ENCODE measurements around the gene SARM1.

The SARM1 gene

DNA sequence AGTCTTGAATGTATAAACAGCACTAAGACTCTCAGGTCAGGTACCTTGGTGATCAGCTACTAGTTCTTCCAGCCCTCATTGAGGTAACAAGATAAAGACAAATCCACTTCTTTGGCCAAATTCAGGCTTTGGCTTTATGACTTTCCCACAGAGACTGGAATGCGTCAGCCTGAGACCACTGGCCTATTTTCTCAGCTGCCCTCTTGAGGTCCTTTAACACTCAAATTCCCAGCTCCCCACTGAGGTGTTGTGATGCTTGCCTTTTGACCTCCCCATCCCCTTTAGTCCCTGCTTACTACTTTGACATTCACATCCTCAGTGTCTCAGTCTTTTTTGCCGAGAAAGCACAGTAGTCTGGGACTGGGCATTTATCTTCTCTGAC is 25.3 kb upstream of the SARM1 start:
- no peak overlapping the region for H3K4me3 ChIP-seq (IDR thresholded peaks at IDR 0.05; ENCODE audit: insufficient read depth, low read depth, low read length)
- no peak overlapping the region for H3K4me2 ChIP-seq
- H3K36me3 ChIP-seq (ENCODE audit: insufficient read depth) = peaks cover 4% of the 10 kb centered on the region; the same call in 1 of the 2 replicates
- no peaks in the 10 kb centered on the region for H3K27me3 ChIP-seq (ENCODE audit: insufficient read depth, low read depth)
- no peak overlapping the region for H3K9ac ChIP-seq
- TF ChIP-seq, protein P1, sequence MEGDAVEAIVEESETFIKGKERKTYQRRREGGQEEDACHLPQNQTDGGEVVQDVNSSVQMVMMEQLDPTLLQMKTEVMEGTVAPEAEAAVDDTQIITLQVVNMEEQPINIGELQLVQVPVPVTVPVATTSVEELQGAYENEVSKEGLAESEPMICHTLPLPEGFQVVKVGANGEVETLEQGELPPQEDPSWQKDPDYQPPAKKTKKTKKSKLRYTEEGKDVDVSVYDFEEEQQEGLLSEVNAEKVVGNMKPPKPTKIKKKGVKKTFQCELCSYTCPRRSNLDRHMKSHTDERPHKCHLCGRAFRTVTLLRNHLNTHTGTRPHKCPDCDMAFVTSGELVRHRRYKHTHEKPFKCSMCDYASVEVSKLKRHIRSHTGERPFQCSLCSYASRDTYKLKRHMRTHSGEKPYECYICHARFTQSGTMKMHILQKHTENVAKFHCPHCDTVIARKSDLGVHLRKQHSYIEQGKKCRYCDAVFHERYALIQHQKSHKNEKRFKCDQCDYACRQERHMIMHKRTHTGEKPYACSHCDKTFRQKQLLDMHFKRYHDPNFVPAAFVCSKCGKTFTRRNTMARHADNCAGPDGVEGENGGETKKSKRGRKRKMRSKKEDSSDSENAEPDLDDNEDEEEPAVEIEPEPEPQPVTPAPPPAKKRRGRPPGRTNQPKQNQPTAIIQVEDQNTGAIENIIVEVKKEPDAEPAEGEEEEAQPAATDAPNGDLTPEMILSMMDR (conservative IDR thresholded peaks at IDR 0.05; ENCODE audit: low read depth, low read length) = no peak
- H3K27ac ChIP-seq = no peak overlapping the region
- no peaks in the 10 kb centered on the region for H3K4me1 ChIP-seq (ENCODE audit: low read depth, poor library complexity, severe bottlenecking)
- H4K20me1 ChIP-seq (ENCODE audit: insufficient read depth) = no peaks in the 10 kb centered on the region
- H3K79me2 ChIP-seq (ENCODE audit: insufficient read depth, low read depth) = no peaks in the 10 kb centered on the region
- H2AFZ ChIP-seq (ENCODE audit: low read depth) = no peak overlapping the region

DNA sequence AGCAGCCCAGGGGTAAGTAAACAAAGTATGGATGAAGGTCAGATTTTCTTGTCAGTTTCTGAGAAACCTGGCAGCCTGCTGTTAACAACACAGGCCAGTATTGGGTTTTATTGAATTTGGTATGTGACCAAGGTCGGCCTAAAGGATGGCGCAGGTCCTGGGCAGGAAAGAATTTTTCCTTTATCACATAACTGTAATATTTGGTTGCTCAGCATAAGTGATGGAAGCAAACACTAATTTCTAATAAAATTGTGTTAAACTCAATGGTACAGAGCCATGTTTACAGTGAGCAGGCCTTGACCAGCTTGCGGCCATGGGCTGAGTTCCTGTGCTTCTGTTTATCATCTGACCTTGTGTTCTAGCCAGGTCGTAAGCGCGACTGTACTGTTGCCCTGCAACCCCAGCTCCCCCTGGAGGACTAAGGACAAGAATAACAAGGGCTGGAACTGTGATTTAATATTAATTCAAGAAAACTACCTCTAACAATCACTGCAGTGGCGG is 24.7 kb upstream of the SARM1 start:
- Histone ChIP-seq H3K4me2 (no peak overlapping the region), H3K9ac (no peak overlapping the region), H3K4me1 (ENCODE audit: low read depth, poor library complexity, severe bottlenecking) (no peaks in the 10 kb centered on the region), H2AFZ (ENCODE audit: low read depth) (no peak overlapping the region), H3K4me3 (IDR thresholded peaks at IDR 0.05; ENCODE audit: insufficient read depth, low read depth, low read length) (no peak overlapping the region), H3K79me2 (ENCODE audit: insufficient read depth, low read depth) (no peaks in the 10 kb centered on the region), H3K27me3 (ENCODE audit: insufficient read depth, low read depth) (no peaks in the 10 kb centered on the region), H4K20me1 (ENCODE audit: insufficient read depth) (no peaks in the 10 kb centered on the region), H3K36me3 (ENCODE audit: insufficient read depth) (peaks cover 4% of the 10 kb centered on the region; the same call in 1 of the 2 replicates), H3K27ac (no peak overlapping the region)
- TF ChIP-seq, protein P1 (conservative IDR thresholded peaks at IDR 0.05; ENCODE audit: low read depth, low read length) = peak; percentile 23; the same call in 1 of the 2 replicates

DNA sequence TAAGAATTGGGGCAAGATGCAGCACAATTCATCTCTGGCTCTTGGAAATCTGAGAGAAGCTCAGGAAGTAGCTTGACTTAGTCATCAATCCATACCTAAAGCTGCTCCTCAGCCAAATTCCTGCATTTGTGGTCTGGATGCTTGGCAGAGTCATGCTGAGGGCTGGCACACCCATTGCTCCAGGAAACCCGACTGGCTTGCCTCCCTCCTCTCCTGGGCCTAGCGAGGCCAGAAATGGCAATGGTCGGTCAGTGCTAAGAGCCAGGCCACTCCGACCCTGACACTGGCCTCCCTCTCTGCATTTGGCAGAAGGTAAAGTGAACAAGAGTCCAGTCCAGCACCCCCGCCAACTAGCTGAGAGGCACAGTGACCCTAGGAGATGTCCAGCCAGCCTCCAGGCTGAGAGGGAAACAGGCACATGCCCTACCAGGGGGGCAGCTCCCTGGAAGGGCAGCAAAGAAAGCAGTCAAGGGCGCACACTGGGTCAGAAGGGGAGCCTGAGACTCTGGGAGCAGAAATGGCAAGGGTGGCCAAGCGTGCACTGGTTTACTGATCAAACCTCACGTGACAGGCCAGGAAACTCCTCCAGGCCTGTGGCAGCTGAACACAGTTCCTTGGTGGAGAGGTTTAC is 24.1 kb upstream of the SARM1 start:
- Histone ChIP-seq H3K79me2 (ENCODE audit: insufficient read depth, low read depth) (no peaks in the 10 kb centered on the region), H3K4me3 (IDR thresholded peaks at IDR 0.05; ENCODE audit: insufficient read depth, low read depth, low read length) (no peak overlapping the region), H3K9ac (no peak overlapping the region), H3K27me3 (ENCODE audit: insufficient read depth, low read depth) (no peaks in the 10 kb centered on the region), H2AFZ (ENCODE audit: low read depth) (no peak overlapping the region), H3K4me1 (ENCODE audit: low read depth, poor library complexity, severe bottlenecking) (no peaks in the 10 kb centered on the region), H4K20me1 (ENCODE audit: insufficient read depth) (no peaks in the 10 kb centered on the region), H3K27ac (no peak overlapping the region), H3K4me2 (no peak overlapping the region), H3K36me3 (ENCODE audit: insufficient read depth) (peaks cover 4% of the 10 kb centered on the region; the same call in 1 of the 2 replicates)
- TF ChIP-seq, protein P1 (conservative IDR thresholded peaks at IDR 0.05; ENCODE audit: low read depth, low read length) = no peak; the same call in 1 of the 2 replicates

DNA sequence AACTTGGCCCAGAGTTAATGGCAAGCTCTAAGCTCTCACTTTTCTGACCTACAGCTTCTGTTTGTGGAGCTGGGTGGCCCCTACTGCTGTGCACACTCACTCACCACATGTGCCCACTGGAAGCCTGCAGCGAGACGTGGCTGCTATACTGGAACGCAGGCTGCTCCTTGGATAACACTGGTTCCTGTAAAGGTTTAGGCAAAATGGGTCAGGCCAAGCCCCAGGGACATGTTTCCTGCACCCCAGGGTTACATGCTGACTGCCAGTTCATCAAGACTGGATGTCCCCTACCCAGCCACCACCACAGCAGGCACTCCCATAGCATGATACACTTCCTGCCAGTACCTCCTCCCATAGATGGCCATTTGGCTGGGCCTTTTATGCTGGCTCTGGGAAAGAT is 22.5 kb upstream of the SARM1 start:
- Histone ChIP-seq H3K9ac (no peak overlapping the region), H3K79me2 (ENCODE audit: insufficient read depth, low read depth) (no peaks in the 10 kb centered on the region), H3K4me1 (ENCODE audit: low read depth, poor library complexity, severe bottlenecking) (no peaks in the 10 kb centered on the region), H3K27me3 (ENCODE audit: insufficient read depth, low read depth) (no peaks in the 10 kb centered on the region), H3K4me2 (no peak overlapping the region), H2AFZ (ENCODE audit: low read depth) (no peak overlapping the region), H3K27ac (no peak overlapping the region), H3K4me3 (IDR thresholded peaks at IDR 0.05; ENCODE audit: insufficient read depth, low read depth, low read length) (no peak overlapping the region), H4K20me1 (ENCODE audit: insufficient read depth) (no peaks in the 10 kb centered on the region), H3K36me3 (ENCODE audit: insufficient read depth) (peaks cover 12% of the 10 kb centered on the region; the same call in 1 of the 2 replicates)
- TF ChIP-seq, protein P1 (conservative IDR thresholded peaks at IDR 0.05; ENCODE audit: low read depth, low read length) = no peak
